CD4-positive, alpha-beta T cell (primary cell): ENCODE data around the gene MRPS12. TPM values are rescaled to one million over a fixed set of nuclear protein-coding genes. Genes with fewer than 3 reads are reported as not detected.

Experiments used
- ATAC-seq: fragments of 200-7000 bp; cut with Tn5 transposase; one replicate; pipeline ENCODE4 v1.10.0; 2022; ENCODE audit warnings: mild to moderate bottlenecking; ENCODE audit not compliant: poor library complexity
- CTCF ChIA-PET: fragments of 350-600 bp; sonication (Branson Sonifier 250); formaldehyde crosslinking; loops from one replicate; lab custom pipeline; 2021; ENCODE audit warnings: antibody characterized with exemption, inconsistent platforms; lab: Charles Lee
- POLR2A ChIA-PET: fragments of 350-600 bp; sonication (Branson Sonifier 250); formaldehyde crosslinking; loops from one replicate; lab custom pipeline; 2021; ENCODE audit warnings: antibody characterized with exemption, inconsistent platforms; lab: Charles Lee
- DNase-seq, 14 experiments: peaks; one replicate each; pipeline ENCODE4 v3.0.0-alpha.2; 2013 to 2020; ENCODE audit warnings: mixed read lengths in 2 of 14
- H3K27ac ChIP-seq, 2 donors: one replicate each; pipeline versions ENCODE4 v1.5.1 to v1.7.0; 2013; ENCODE audit warnings: low read length in 2 of 2, low read depth in 1 of 2, mild to moderate bottlenecking in 1 of 2
- H3K27me3 ChIP-seq, 2 experiments: 1 replicate in 1 of 2; 2 replicates in 1 of 2; pipeline versions ENCODE4 v1.6.1 to v1.7.0; 2013; ENCODE audit warnings: low read length in 2 of 2, control low read depth in 1 of 2, mild to moderate bottlenecking in 1 of 2, moderate library complexity in 1 of 2; ENCODE audit not compliant: insufficient read depth in 2 of 2, control insufficient read depth in 1 of 2
- H3K36me3 ChIP-seq: one replicate; pipeline ENCODE4 v1.6.1; 2013; ENCODE audit warnings: low read length, control low read depth; ENCODE audit not compliant: insufficient read depth
- H3K4me1 ChIP-seq: one replicate; pipeline ENCODE4 v1.6.1; 2013; ENCODE audit warnings: low read length, control low read depth; ENCODE audit not compliant: insufficient read depth
- H3K4me3 ChIP-seq: one replicate; pipeline ENCODE4 v1.5.1; 2013; ENCODE audit warnings: mild to moderate bottlenecking, low read length, moderate library complexity
- H3K9me3 ChIP-seq, 2 experiments: 1 replicate in 1 of 2; 2 replicates in 1 of 2; pipeline versions ENCODE4 v1.6.1 to v1.7.0; 2013; ENCODE audit warnings: low read length in 2 of 2, mild to moderate bottlenecking in 2 of 2, control low read depth in 1 of 2, moderate library complexity in 1 of 2; ENCODE audit not compliant: control insufficient read depth in 1 of 2, insufficient read depth in 1 of 2
- H3K27ac Mint-ChIP-seq: one replicate; pipeline ENCODE4 v1.8.0; 2020; ENCODE audit warnings: mixed read lengths
- H3K27me3 Mint-ChIP-seq: one replicate; pipeline ENCODE4 v1.8.0; 2021; ENCODE audit warnings: mixed read lengths
- H3K36me3 Mint-ChIP-seq: one replicate; pipeline ENCODE4 v1.8.0; 2021; ENCODE audit warnings: low read depth, mixed read lengths
- H3K4me1 Mint-ChIP-seq: one replicate; pipeline ENCODE4 v1.8.0; 2021; ENCODE audit warnings: low read depth, mixed read lengths
- H3K4me3 Mint-ChIP-seq: one replicate; pipeline ENCODE4 v1.8.0; 2020; ENCODE audit warnings: mild to moderate bottlenecking, mixed read lengths
- H3K9me3 Mint-ChIP-seq: one replicate; pipeline ENCODE4 v1.8.0; 2020; ENCODE audit warnings: mixed read lengths
- intact Hi-C, 2 experiments: fragments of 100-400 bp; cut with DNase I in 1 of 2; cut with micrococcal nuclease in 1 of 2; formaldehyde crosslinking; loops; one replicate each; pipeline versions ENCODE4 v1.15.1 to v1.9.0; 2023 to 2025; cut with DNase I, micrococcal nuclease
- total RNA-seq, 174 experiments: library from RNA in 2 of 174; stranded (reverse) in 2 of 174; gene quantifications; one replicate each; pipeline ENCODE4 v1.2.3 and lab custom pipeline; 2021 to 2026
- TF ChIP-seq, protein P1 (sequence below): fragments of 200-600 bp; IDR thresholded peaks from one replicate; pipeline ENCODE4 v1.8.0; 2022; ENCODE audit warnings: antibody characterized with exemption, mild to moderate bottlenecking

Gene MRPS12
- total RNA-seq, 2 experiments from 2014 or later = 13.7 to 15.4 TPM

DNA sequence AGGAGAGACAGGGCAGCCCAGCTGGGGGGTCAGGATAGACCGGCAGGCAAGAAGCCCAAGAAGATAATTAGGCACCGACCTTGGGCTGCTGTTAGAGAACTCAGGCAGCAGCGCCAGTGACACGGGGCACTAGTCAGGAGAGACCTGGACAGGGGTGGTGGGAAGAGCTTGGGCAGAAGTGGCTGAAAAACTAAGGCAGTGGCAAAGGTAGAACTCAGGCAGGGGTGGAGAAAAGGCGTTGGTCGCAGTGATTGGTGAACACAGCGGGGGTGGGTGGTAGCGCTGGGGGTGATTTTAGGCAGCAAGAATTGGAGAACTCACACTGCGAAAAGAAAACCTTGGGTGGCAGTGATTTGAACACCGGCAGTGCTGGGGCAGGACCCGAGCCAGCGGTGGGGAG, 23.1 kb upstream of the MRPS12 start:
- intact Hi-C loops = no loop called here
- H3K36me3 Mint-ChIP-seq = peaks cover 35% of the 10 kb centered on the region
- H3K4me3 ChIP-seq = no peak overlapping the region
- H3K9me3 ChIP-seq = no peaks in the 10 kb centered on the region
- no peaks in the 10 kb centered on the region for H3K9me3 Mint-ChIP-seq
- TF ChIP-seq, protein P1, sequence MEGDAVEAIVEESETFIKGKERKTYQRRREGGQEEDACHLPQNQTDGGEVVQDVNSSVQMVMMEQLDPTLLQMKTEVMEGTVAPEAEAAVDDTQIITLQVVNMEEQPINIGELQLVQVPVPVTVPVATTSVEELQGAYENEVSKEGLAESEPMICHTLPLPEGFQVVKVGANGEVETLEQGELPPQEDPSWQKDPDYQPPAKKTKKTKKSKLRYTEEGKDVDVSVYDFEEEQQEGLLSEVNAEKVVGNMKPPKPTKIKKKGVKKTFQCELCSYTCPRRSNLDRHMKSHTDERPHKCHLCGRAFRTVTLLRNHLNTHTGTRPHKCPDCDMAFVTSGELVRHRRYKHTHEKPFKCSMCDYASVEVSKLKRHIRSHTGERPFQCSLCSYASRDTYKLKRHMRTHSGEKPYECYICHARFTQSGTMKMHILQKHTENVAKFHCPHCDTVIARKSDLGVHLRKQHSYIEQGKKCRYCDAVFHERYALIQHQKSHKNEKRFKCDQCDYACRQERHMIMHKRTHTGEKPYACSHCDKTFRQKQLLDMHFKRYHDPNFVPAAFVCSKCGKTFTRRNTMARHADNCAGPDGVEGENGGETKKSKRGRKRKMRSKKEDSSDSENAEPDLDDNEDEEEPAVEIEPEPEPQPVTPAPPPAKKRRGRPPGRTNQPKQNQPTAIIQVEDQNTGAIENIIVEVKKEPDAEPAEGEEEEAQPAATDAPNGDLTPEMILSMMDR = no peak
- peaks cover 8% of the 10 kb centered on the region for H3K4me1 ChIP-seq
- H3K4me3 Mint-ChIP-seq = no peak overlapping the region
- H3K4me1 Mint-ChIP-seq = peaks cover 12% of the 10 kb centered on the region
- H3K27me3 ChIP-seq = no peaks in the 10 kb centered on the region
- peaks cover 42% of the 10 kb centered on the region for H3K36me3 ChIP-seq
- DNase-seq (no peak), ATAC-seq (no peak)
- H3K27ac ChIP-seq = no peak overlapping the region
- POLR2A ChIA-PET = interaction anchor here (0.7 to 1.8 kb wide), 2 partner anchors 23 to 62 kb away, joined by 3 to 7 read pairs; partner anchors contain the start of genes MRPS12 and SARS2
- CTCF ChIA-PET = no interaction called here
- no peaks in the 10 kb centered on the region for H3K27me3 Mint-ChIP-seq
- H3K27ac Mint-ChIP-seq = no peak overlapping the region

DNA sequence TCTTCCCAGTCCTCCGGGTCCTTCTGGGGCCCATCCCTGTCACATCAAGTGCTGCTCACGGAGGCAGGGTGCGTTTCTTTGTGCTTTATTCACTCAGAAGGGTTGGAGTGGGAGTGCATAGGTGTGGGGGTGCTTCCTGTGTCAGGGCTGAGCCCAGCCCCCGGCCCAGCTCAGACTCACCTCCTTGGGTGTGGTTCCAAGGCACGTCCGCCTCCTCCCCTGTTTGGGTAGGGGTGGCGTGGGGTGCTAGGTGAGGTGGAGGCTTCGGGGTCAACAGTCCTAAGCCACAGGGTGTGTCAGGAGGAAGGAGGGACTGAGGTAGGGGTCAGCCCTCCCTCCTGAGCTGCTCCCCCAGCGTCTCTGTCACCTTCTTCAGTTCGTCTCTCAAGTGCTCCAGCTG, 21.8 kb upstream of the MRPS12 start:
- peaks cover 31% of the 10 kb centered on the region for H3K36me3 Mint-ChIP-seq
- H3K4me3 ChIP-seq = no peak overlapping the region
- TF ChIP-seq, protein P1 = no peak
- no peaks in the 10 kb centered on the region for H3K9me3 ChIP-seq
- no peak overlapping the region for H3K4me3 Mint-ChIP-seq
- no peaks in the 10 kb centered on the region for H3K27me3 ChIP-seq
- peaks cover 12% of the 10 kb centered on the region for H3K4me1 Mint-ChIP-seq
- peaks cover 42% of the 10 kb centered on the region for H3K36me3 ChIP-seq
- intact Hi-C loops = no loop called here
- DNase-seq (peak in 2 of 14 experiments; percentile 14 to 21), ATAC-seq (peak; percentile 81)
- H3K27ac ChIP-seq = no peak overlapping the region
- no peaks in the 10 kb centered on the region for H3K27me3 Mint-ChIP-seq
- CTCF ChIA-PET = no interaction called here
- peak overlapping the region; percentile 76 for H3K27ac Mint-ChIP-seq
- peaks cover 11% of the 10 kb centered on the region for H3K4me1 ChIP-seq
- no peaks in the 10 kb centered on the region for H3K9me3 Mint-ChIP-seq
- POLR2A ChIA-PET = interaction anchor here (1.8 kb wide), 1 partner anchor 21 kb away, joined by 7 read pairs; the partner anchor contains the start of genes MRPS12 and SARS2

DNA sequence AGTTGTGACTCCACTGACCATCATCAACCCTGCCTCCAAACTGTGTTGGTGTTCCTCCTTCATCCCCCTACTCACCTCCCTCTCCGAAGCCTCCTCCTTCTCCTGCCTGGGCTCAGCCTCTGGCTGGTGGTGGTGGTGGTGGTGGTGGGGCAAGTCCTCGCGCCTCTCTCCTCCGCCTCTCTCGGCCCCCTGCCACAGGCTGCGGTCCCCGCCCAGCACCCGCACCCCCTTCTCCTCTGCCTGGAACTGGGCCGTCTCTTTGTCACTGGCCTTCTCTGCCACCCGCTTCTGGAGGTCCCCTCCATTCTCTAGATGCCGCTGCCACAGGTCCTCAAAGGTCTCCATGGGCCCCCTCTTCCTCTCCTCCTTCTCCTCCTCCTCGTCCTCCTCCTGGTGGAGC, 20.3 kb upstream of the MRPS12 start:
- Mint-ChIP-seq H3K4me3 (no peak overlapping the region), H3K27ac (no peak overlapping the region), H3K9me3 (no peaks in the 10 kb centered on the region), H3K4me1 (peaks cover 7% of the 10 kb centered on the region), H3K36me3 (peaks cover 16% of the 10 kb centered on the region), H3K27me3 (no peaks in the 10 kb centered on the region)
- ATAC-seq (no peak), DNase-seq (no peak)
- Histone ChIP-seq H3K4me3 (no peak overlapping the region), H3K9me3 (no peaks in the 10 kb centered on the region), H3K27me3 (no peaks in the 10 kb centered on the region), H3K27ac (no peak overlapping the region), H3K4me1 (peaks cover 11% of the 10 kb centered on the region), H3K36me3 (peaks cover 32% of the 10 kb centered on the region)
- TF ChIP-seq, protein P1 = no peak
- POLR2A ChIA-PET = no interaction called here
- intact Hi-C loops = no loop called here
- CTCF ChIA-PET = no interaction called here
